A673 (cell line): ENCODE data around the gene SORCS3. TPM values are rescaled to one million over a fixed set of nuclear protein-coding genes. Genes with fewer than 3 reads are reported as not detected.

Experiments
- BruUV-seq: library from RNA; stranded (reverse); fragments of 400-500 nt; replicated peaks from 2 replicates; lab custom pipeline; 2021; lab: Mats Ljungman, UMichigan
- CTCF ChIA-PET: fragments of 300-600 bp; sonication (Branson Sonifier 250); formaldehyde crosslinking; loops from one replicate; lab custom pipeline; 2022; ENCODE audit warnings: antibody characterized with exemption; lab: Charles Lee
- POLR2A ChIA-PET: fragments of 300-600 bp; sonication (Branson Sonifier 250); formaldehyde crosslinking; loops from one replicate; lab custom pipeline; 2022; ENCODE audit warnings: antibody characterized with exemption; ENCODE audit not compliant: low non-redundant PET; lab: Charles Lee
- DNase-seq: peaks from one replicate; pipeline ENCODE4 v3.0.0-alpha.2; 2015; ENCODE audit warnings: low spot score
- H3K27ac ChIP-seq: fragments of 200-600 bp; sonication (generic); 2 replicates; pipeline ENCODE4 v1.5.1; 2016; ENCODE audit warnings: mixed run types, low read depth, mild to moderate bottlenecking, mixed read lengths, antibody characterized with exemption, low read length; ENCODE audit not compliant: poor library complexity, severe bottlenecking
- H3K27me3 ChIP-seq: fragments of 200-600 bp; sonication (generic); replicated peaks from 2 replicates; pipeline ENCODE4 v1.6.1; 2017; ENCODE audit warnings: mixed run types, low read depth, mild to moderate bottlenecking, mixed read lengths, antibody characterized with exemption, low read length; ENCODE audit not compliant: insufficient read depth, poor library complexity
- H3K36me3 ChIP-seq: fragments of 200-600 bp; sonication (generic); 2 replicates; pipeline ENCODE4 v1.6.1; 2016; ENCODE audit warnings: mixed run types, mild to moderate bottlenecking, mixed read lengths, antibody characterized with exemption, low read length; ENCODE audit not compliant: insufficient read depth, poor library complexity, severe bottlenecking
- H3K4me1 ChIP-seq: fragments of 200-600 bp; sonication (generic); 2 replicates; pipeline ENCODE4 v1.6.1; 2017; ENCODE audit warnings: mixed run types, mild to moderate bottlenecking, mixed read lengths, antibody characterized with exemption, low read length; ENCODE audit not compliant: insufficient read depth, poor library complexity, severe bottlenecking
- H3K4me3 ChIP-seq: fragments of 200-600 bp; sonication (generic); 2 replicates; pipeline ENCODE4 v1.5.1; 2016; ENCODE audit warnings: low read depth, mixed run types, mild to moderate bottlenecking, mixed read lengths, low read length; ENCODE audit not compliant: poor library complexity, severe bottlenecking
- H3K9me3 ChIP-seq: fragments of 200-600 bp; sonication (generic); 2 replicates; pipeline ENCODE4 v1.6.1; 2016; ENCODE audit warnings: mixed run types, low read depth, mild to moderate bottlenecking, mixed read lengths, antibody characterized with exemption, low read length; ENCODE audit not compliant: poor library complexity, severe bottlenecking
- EZH2 ChIP-seq: fragments of 200-600 bp; sonication (generic); IDR thresholded peaks from 2 replicates; pipeline ENCODE4 v1.6.1; 2017; ENCODE audit warnings: borderline replicate concordance, low read depth, mild to moderate bottlenecking, mixed read lengths, antibody characterized with exemption, low read length; ENCODE audit not compliant: poor library complexity, severe bottlenecking
- intact Hi-C: fragments of 100-400 bp; cut with micrococcal nuclease; formaldehyde crosslinking; loops from one replicate; pipeline ENCODE4 v1.10.0; 2022; ENCODE audit not compliant: unreplicated experiment
- total RNA-seq: library from RNA; stranded (reverse); gene quantifications from 2 replicates; pipeline ENCODE4 v1.2.3, GENCODE V29; 2021
- TF ChIP-seq, protein P1 (sequence below): fragments of 300-800, 200-600 bp; sonication (generic); conservative IDR thresholded peaks from 2 replicates; pipeline ENCODE4 v1.5.1; 2017; ENCODE audit warnings: low read depth, mild to moderate bottlenecking, antibody characterized with exemption, low read length, moderate library complexity, mixed read lengths

Gene SORCS3
- total RNA-seq, 1 experiment from 2014 or later = not detected

- H3K27me3 ChIP-seq = peaks cover 32% of the 10 kb centered on the region
- H3K4me3 ChIP-seq = no peak overlapping the region
- intact Hi-C loops = no loop called here
- TF ChIP-seq, protein P1, sequence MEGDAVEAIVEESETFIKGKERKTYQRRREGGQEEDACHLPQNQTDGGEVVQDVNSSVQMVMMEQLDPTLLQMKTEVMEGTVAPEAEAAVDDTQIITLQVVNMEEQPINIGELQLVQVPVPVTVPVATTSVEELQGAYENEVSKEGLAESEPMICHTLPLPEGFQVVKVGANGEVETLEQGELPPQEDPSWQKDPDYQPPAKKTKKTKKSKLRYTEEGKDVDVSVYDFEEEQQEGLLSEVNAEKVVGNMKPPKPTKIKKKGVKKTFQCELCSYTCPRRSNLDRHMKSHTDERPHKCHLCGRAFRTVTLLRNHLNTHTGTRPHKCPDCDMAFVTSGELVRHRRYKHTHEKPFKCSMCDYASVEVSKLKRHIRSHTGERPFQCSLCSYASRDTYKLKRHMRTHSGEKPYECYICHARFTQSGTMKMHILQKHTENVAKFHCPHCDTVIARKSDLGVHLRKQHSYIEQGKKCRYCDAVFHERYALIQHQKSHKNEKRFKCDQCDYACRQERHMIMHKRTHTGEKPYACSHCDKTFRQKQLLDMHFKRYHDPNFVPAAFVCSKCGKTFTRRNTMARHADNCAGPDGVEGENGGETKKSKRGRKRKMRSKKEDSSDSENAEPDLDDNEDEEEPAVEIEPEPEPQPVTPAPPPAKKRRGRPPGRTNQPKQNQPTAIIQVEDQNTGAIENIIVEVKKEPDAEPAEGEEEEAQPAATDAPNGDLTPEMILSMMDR = no peak
- TF ChIP-seq EZH2 = no peak
- no peak for DNase-seq
- H3K9me3 ChIP-seq = no peaks in the 10 kb centered on the region
- no peak overlapping the region for H3K27ac ChIP-seq
- H3K4me1 ChIP-seq = no peaks in the 10 kb centered on the region
- no peaks in the 10 kb centered on the region for H3K36me3 ChIP-seq
- no TSS peak for BruUV-seq
- POLR2A ChIA-PET = interaction anchor here (0.7 kb wide), 1 partner anchor 1139 kb away, joined by 3 read pairs; no protein-coding TSS in a partner anchor
- CTCF ChIA-PET = no interaction called here
Observed at GRCh38 chr10:105041956-105042355, 400.9 kb downstream of the SORCS3 start.

- CTCF ChIA-PET = no interaction called here
- BruUV-seq = no TSS peak
- no peak for DNase-seq
Observed at GRCh38 chr10:105042906-105043552, 401.9 kb downstream of the SORCS3 start.

DNA sequence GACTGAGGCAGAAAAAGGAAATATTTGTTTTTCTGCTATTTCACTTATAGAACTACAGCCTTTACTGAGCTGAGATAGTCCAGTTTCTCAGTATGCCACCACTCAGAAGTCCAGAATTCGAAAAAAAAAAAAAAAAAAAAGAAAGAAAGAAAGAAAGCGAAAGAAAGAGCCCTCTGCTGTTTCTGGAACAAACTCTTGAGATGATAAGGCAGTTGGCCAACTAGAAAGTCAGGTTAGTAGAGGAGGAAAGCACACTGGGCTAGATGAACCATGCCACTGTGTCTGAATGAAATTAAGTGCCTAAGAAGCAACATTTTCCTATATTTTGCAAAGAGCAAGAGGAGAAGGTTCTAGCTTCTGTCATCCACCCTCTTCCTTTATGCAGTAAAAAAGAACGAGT, 403.8 kb downstream of the SORCS3 start:
- ChIA-PET POLR2A (interaction anchor here (0.7 kb wide), 1 partner anchor 77 kb away, joined by 5 read pairs; no protein-coding TSS in a partner anchor), CTCF (no interaction called here)
- TF ChIP-seq, protein P1 = no peak
- no peak for TF ChIP-seq EZH2

More at GRCh38 chr10:105042906-105043552, 401.9 kb downstream of the SORCS3 start:
- TF ChIP-seq, protein P1 = no peak
- no peak for TF ChIP-seq EZH2
- Histone ChIP-seq H3K4me3 (no peak overlapping the region), H3K36me3 (no peaks in the 10 kb centered on the region), H3K9me3 (no peaks in the 10 kb centered on the region), H3K27ac (no peak overlapping the region), H3K27me3 (peaks cover 31% of the 10 kb centered on the region), H3K4me1 (no peaks in the 10 kb centered on the region)
- intact Hi-C loops = no loop called here
- POLR2A ChIA-PET = no interaction called here

More for the DNA sequence above, 403.8 kb downstream of the SORCS3 start:
- Histone ChIP-seq H3K27me3 (peaks cover 35% of the 10 kb centered on the region), H3K9me3 (no peaks in the 10 kb centered on the region), H3K4me3 (no peak overlapping the region), H3K36me3 (no peaks in the 10 kb centered on the region), H3K4me1 (no peaks in the 10 kb centered on the region), H3K27ac (no peak overlapping the region)
- DNase-seq = no peak
- BruUV-seq = no TSS peak
- intact Hi-C loops = no loop called here
